Measurements from ENCODE around the gene RPL37.
"Not testable (repeated sequence)": the region's sequence is repeated elsewhere in the genome, so short reads cannot be mapped to it uniquely, and the experiment has no call there.

Gene RPL37

DNA sequence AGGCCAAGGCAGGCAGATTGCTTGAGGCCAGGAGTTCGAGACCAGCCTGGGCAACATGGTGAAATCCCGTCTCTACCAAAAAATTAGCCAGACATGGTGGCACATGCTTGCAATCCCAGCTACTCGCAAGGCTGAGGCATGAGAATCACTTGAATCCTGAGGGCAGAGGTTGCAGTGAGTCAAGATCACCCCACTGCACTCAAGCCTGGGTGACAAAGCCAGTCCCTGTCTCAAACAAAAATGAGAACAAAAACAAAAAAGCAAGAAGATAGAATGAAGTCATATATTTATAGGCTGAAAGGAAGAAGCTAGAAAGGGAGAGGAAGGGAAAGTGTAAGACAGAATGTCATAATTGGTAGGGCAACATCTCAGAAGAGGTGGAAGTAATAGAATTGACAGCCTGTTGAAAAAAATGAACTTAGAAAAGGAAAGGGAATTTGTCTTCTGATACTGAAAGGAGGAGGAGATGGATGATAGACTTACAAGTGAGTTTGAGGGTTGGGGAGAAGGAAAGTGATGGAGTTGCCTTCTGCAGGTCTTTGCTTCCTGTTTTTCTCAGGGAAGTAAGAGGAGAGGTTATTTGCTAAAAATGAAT is 38.4 kb upstream of the RPL37 start:
- DNase-seq (ENCODE audit: low read depth) = no peak
- TF ChIP-seq, protein P1, sequence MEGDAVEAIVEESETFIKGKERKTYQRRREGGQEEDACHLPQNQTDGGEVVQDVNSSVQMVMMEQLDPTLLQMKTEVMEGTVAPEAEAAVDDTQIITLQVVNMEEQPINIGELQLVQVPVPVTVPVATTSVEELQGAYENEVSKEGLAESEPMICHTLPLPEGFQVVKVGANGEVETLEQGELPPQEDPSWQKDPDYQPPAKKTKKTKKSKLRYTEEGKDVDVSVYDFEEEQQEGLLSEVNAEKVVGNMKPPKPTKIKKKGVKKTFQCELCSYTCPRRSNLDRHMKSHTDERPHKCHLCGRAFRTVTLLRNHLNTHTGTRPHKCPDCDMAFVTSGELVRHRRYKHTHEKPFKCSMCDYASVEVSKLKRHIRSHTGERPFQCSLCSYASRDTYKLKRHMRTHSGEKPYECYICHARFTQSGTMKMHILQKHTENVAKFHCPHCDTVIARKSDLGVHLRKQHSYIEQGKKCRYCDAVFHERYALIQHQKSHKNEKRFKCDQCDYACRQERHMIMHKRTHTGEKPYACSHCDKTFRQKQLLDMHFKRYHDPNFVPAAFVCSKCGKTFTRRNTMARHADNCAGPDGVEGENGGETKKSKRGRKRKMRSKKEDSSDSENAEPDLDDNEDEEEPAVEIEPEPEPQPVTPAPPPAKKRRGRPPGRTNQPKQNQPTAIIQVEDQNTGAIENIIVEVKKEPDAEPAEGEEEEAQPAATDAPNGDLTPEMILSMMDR (conservative IDR thresholded peaks at IDR 0.05; ENCODE audit: low read depth, low read length) = no peak
- H3K4me3 ChIP-seq (ENCODE audit: low read depth, low read length) = no peak overlapping the region

DNA sequence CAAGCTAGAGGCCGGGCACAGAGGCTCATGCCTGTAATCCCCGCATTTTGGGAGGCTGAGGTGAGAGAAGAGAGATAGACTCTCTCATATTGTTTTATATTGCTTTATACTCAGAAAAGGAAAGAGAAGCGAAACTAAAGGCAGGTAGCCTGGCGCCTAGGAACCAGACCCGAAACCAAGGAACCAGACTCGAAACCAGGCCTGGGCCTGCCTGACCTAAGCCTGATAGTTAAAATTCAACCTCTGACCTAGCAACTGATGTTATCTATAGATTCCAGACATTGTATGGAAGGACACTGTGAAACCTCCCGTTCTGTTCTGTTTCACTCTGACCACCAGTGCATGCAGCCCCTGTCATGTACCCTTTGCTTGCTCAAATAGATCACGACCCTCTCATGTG is 37.2 kb upstream of the RPL37 start:
- not testable (repeated sequence) for H3K4me3 ChIP-seq (ENCODE audit: low read depth, low read length); DNase-seq (ENCODE audit: low read depth)

DNA sequence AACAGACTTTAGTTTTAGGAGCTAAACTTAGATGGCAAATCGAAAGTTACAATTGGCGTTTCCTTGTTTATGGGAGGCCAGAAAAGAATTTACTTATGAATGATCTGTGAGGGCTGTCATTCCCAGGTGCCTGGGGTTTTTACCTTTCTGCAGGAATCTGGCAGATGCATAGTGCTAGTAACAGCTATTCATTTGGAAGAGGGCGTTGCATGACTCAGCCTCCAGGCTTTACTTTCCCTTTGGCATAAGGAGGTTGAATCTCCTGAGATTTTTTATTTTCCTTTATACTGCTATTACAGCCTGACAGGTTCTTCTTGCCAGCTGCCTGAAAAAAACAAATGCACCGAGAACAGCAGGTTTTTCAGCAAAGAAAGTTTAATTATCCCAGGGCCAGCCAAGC is 36.2 kb upstream of the RPL37 start:
- H3K4me3 ChIP-seq (ENCODE audit: low read depth, low read length) = no peak overlapping the region
- TF ChIP-seq, protein P1 (conservative IDR thresholded peaks at IDR 0.05; ENCODE audit: low read depth, low read length) = no peak
- peak; percentile 18 for DNase-seq (ENCODE audit: low read depth)

DNA sequence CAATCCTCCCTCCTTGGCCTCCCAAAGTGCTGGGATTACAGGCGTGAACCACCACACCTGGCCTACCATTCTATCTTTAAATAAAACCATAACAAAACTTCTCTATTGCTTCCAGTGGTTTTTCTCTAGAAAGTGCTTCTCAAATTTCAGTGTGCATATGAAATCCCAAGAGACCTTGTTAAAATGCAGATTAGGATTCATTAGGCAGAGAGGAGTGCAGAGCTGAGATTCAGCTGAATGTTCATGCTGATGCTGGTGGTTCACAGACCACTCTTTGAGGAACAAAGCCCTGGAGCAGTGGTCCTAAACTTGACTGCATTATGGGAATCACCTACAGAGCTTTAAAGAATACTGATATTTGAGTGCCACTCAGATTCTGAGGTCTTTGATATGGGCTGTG is 34.4 kb upstream of the RPL37 start:
- DNase-seq (ENCODE audit: low read depth) = no peak
- H3K4me3 ChIP-seq (ENCODE audit: low read depth, low read length) = no peak overlapping the region
- TF ChIP-seq, protein P1 (conservative IDR thresholded peaks at IDR 0.05; ENCODE audit: low read depth, low read length) = no peak

DNA sequence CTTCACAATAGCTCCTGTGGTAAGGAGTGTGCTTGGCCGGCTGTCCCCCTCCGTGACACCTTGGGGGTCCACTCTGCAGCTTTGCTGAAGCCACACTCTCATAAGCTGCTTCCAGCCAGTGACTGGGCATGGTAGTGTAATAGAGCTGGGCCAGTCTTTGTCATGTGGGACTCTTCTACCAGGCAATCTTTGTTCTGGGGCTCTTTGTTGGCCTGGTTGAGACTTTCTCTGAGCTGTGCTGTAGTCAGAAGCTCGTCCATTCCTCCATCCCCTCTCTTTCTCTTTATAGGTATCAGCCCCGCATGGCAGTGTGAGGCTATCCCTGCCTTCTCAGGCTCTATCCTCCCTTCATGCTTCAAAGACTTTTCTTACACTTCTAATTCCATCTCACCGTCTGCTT is 31.8 kb upstream of the RPL37 start:
- H3K4me3 ChIP-seq (ENCODE audit: low read depth, low read length) = no peak overlapping the region
- DNase-seq (ENCODE audit: low read depth) = no peak
- TF ChIP-seq, protein P1 (conservative IDR thresholded peaks at IDR 0.05; ENCODE audit: low read depth, low read length) = no peak

DNA sequence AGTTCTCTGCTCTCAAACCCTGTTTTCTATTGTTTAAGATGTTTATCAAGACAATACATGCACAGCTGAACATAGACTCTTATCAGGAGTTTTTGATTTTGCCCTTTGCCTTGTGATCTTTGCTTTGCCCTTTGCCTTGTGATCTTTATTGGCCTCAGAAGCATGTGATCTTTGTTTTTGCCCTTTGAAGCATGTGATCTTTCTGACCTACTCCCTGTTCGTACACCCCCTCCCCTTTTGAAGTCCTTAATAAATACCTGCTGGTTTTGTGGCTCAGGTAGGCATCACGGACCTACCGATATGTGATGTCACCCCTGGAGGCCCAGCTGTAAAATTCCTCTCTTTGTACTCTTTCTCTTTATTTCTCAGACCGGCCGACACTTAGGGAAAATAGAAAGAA is 30.0 kb upstream of the RPL37 start:
- DNase-seq (ENCODE audit: low read depth) = not testable (repeated sequence)

DNA sequence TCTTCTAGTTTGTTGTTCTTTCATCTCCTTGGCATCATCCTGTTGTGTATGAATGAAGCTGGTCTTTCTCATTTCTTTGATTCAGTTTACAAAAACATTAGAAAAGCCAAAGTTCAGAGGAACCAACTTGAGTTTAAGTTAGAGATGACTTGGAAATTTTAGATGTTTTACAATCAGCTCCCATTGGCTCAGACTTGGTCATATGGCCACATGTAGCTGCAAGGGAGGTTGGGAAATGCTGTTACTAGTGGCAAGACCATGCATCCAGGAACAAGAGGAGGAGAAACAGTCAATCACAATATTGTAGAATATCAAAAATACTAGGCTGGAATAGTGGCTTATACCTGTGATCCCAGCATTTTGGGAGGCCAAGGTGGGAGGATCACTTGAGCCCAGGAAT is 25.7 kb upstream of the RPL37 start:
- no peak overlapping the region for H3K4me3 ChIP-seq (ENCODE audit: low read depth, low read length)
- TF ChIP-seq, protein P1 (conservative IDR thresholded peaks at IDR 0.05; ENCODE audit: low read depth, low read length) = no peak
- DNase-seq (ENCODE audit: low read depth) = no peak

More for the DNA sequence above, 30.0 kb upstream of the RPL37 start:
- not testable (repeated sequence) for H3K4me3 ChIP-seq (ENCODE audit: low read depth, low read length)

DNA sequence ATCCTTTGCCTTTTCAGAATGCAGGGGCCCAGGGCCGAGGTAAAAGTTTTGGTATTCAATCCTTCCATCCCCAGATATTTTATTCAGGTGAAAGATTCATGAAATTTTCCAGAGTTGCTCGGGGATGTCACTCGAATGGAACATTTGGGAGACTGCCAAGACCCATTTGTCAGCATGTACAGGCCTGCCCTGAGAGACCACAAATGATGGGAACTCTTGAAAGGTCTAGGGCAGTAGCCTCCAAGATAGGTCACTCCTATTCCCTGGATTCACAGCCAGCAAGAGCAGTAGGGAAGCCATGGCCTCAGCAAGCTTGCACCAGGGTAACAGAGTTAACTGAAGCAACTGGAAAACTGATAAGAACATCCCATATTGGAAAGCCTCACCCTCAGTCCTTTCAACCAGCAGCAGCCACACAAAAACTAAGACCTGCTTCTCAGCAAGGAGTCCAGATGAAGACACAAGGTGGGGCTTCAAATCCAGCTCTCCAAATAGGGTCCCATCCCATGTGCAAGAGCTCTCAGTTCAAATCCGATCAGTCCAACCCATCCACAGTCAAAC is 18.7 kb upstream of the RPL37 start:
- DNase-seq (ENCODE audit: low read depth) = no peak
- TF ChIP-seq, protein P1 (conservative IDR thresholded peaks at IDR 0.05; ENCODE audit: low read depth, low read length) = no peak

More for the DNA sequence above, 18.7 kb upstream of the RPL37 start:
- H3K4me3 ChIP-seq (ENCODE audit: low read depth, low read length) = no peak overlapping the region

All from choroid plexus epithelial cell (primary cell).